ENCODE measurements around the gene HOXA9. TPM values are rescaled to one million over a fixed set of nuclear protein-coding genes. Genes with fewer than 3 reads are reported as not detected.

HOXA9 gene
- total and polyA plus RNA-seq, 2 of the 4 experiments (the other 2 are of a cell fraction), result 0.18 to 0.32 TPM

GRCh38 chr7:27202018-27202861 lies 36.9 kb upstream of the HOXA9 start:
- CTCF ChIA-PET, result no interaction called here
- no TSS peak for BruUV-seq (replicated peaks)
- no peak for TF ChIP-seq BHLHE40 (IDR thresholded peaks at IDR 0.05; ENCODE audit: low read depth, low read length)
- TF ChIP-seq, protein P1, sequence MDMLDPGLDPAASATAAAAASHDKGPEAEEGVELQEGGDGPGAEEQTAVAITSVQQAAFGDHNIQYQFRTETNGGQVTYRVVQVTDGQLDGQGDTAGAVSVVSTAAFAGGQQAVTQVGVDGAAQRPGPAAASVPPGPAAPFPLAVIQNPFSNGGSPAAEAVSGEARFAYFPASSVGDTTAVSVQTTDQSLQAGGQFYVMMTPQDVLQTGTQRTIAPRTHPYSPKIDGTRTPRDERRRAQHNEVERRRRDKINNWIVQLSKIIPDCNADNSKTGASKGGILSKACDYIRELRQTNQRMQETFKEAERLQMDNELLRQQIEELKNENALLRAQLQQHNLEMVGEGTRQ (IDR thresholded peaks at IDR 0.05; ENCODE audit: low read depth, low read length), result no peak
- no peak for TF ChIP-seq RFX5 (IDR thresholded peaks at IDR 0.05; ENCODE audit: low read depth, low read length)
- TF ChIP-seq POLR2A (IDR thresholded peaks at IDR 0.05; ENCODE audit: low read depth, low read length), result no peak
- no peak for TF ChIP-seq MAZ (IDR thresholded peaks at IDR 0.05; ENCODE audit: borderline replicate concordance, low read depth, low read length)
- no peak for TF ChIP-seq CEBPB (IDR thresholded peaks at IDR 0.05; ENCODE audit: low read depth, low read length)
- TF ChIP-seq CTCF (conservative IDR thresholded peaks at IDR 0.05; ENCODE audit: low read depth, low read length), result no peak
- no peak for TF ChIP-seq MAFK (IDR thresholded peaks at IDR 0.05; ENCODE audit: low read depth, low read length)
- no peak for TF ChIP-seq RCOR1 (IDR thresholded peaks at IDR 0.05; ENCODE audit: insufficient replicate concordance, low read length)
- TF ChIP-seq, protein P2, sequence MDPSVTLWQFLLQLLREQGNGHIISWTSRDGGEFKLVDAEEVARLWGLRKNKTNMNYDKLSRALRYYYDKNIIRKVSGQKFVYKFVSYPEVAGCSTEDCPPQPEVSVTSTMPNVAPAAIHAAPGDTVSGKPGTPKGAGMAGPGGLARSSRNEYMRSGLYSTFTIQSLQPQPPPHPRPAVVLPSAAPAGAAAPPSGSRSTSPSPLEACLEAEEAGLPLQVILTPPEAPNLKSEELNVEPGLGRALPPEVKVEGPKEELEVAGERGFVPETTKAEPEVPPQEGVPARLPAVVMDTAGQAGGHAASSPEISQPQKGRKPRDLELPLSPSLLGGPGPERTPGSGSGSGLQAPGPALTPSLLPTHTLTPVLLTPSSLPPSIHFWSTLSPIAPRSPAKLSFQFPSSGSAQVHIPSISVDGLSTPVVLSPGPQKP (IDR thresholded peaks at IDR 0.05; ENCODE audit: borderline replicate concordance, low read depth, low read length), result no peak
- TF ChIP-seq NFE2L2 (IDR thresholded peaks at IDR 0.05; ENCODE audit: low read depth, low read length), result no peak
- TF ChIP-seq CHD1 (IDR thresholded peaks at IDR 0.05; ENCODE audit: low read depth, low read length), result no peak
- no peak for TF ChIP-seq FOS (IDR thresholded peaks at IDR 0.05; ENCODE audit: low read depth, low read length)
- TF ChIP-seq RAD21 (IDR thresholded peaks at IDR 0.05; ENCODE audit: low read length), result no peak

More at GRCh38 chr7:27202018-27202861, 36.9 kb upstream of the HOXA9 start:
- no peak overlapping the region for H4K5ac ChIP-seq (ENCODE audit: low read depth, low read length)
- H2BK120ac ChIP-seq (ENCODE audit: low read depth, low read length), result no peak overlapping the region
- H2AFZ ChIP-seq (replicated peaks; ENCODE audit: low read length, poor library complexity), result no peak overlapping the region
- peaks cover 24% of the 10 kb centered on the region for H4K20me1 ChIP-seq (ENCODE audit: insufficient read depth, low read length)
- peaks cover 11% of the 10 kb centered on the region; the same call in 1 of the 2 replicates for H3K9me3 ChIP-seq (ENCODE audit: control insufficient read depth, insufficient read depth, low read length)
- WGBS, 2 experiments (ENCODE audit: extremely low coverage in 2 of 2, insufficient read length in 1 of 2), result 9% methylated on average over 8 of the region's 30 CpGs; no CpG with 5 or more reads in 1 of the 2 experiments
- H2BK15ac ChIP-seq (ENCODE audit: low read depth, low read length), result no peak overlapping the region
- ATAC-seq (ENCODE audit: low read depth) (no peak), DNase-seq (no peak)
- H2BK20ac ChIP-seq (ENCODE audit: low read depth, low read length), result no peak overlapping the region
- in situ Hi-C loops (cut with MboI; ENCODE audit: low sequenced_read_pairs), result loop anchor here (5.0 to 10.0 kb wide), 2 partner anchors 380 to 573 kb away; no protein-coding TSS in a partner anchor
- dilution Hi-C loops (cut with HindIII; ENCODE audit: low sequenced_read_pairs, unreplicated experiment), result no loop called here
- H3K4me2 ChIP-seq (ENCODE audit: low read depth, low read length), result no peak overlapping the region
- no peak overlapping the region for H2AK5ac ChIP-seq (ENCODE audit: low read depth, low read length)
- peaks cover 5% of the 10 kb centered on the region; the same call in 1 of the 2 replicates for H3K9me1 ChIP-seq (ENCODE audit: insufficient read depth, low read length)
- H3K27me3 ChIP-seq (ENCODE audit: control insufficient read depth, insufficient read depth, low read length), result peaks cover 96% of the 10 kb centered on the region
- 0 out of 2 replicates have a peak overlapping the region, but pooled peaks have one; percentile 8 for H3K23ac ChIP-seq (ENCODE audit: low read depth, low read length)
- peaks cover 2% of the 10 kb centered on the region; the same call in 1 of the 2 replicates for H3K4me1 ChIP-seq (ENCODE audit: control insufficient read depth, insufficient read depth, low read length)
- no peak overlapping the region for H2BK5ac ChIP-seq (ENCODE audit: low read depth, low read length, poor library complexity, severe bottlenecking)
- no peak overlapping the region for H4K91ac ChIP-seq (ENCODE audit: insufficient read depth, low read depth, low read length)
- no peak overlapping the region for H3K14ac ChIP-seq (replicated peaks; ENCODE audit: low read depth, low read length)
- no peak overlapping the region for H3K56ac ChIP-seq (ENCODE audit: extremely low read depth, insufficient read depth, low read length)
- H3K9ac ChIP-seq (ENCODE audit: low read depth, low read length), result no peak overlapping the region
- no peak overlapping the region for H3K4me3 ChIP-seq (ENCODE audit: insufficient read depth, low read depth, low read length)
- H3K36me3 ChIP-seq (ENCODE audit: control insufficient read depth, insufficient read depth, low read length), result no peaks in the 10 kb centered on the region
- H3K4ac ChIP-seq (ENCODE audit: low read depth, low read length), result no peak overlapping the region
- intact Hi-C loops (cut with micrococcal nuclease), result no loop called here
- no peak overlapping the region for H2AK9ac ChIP-seq (replicated peaks; ENCODE audit: low read depth, low read length, poor library complexity)
- POLR2A ChIA-PET (ENCODE audit: unreplicated experiment), result interaction anchor here (0.6 kb wide), 1 partner anchor 605 kb away, joined by 3 read pairs; no protein-coding TSS in a partner anchor
- H4K8ac ChIP-seq (ENCODE audit: low read depth in 2 of 2, low read length in 2 of 2), result no peak overlapping the region
- no peak overlapping the region for H3K27ac ChIP-seq (ENCODE audit: insufficient read depth, low read length)
- H3K79me1 ChIP-seq (ENCODE audit: low read depth in 1 of 2, low read length in 2 of 2), result no peaks in the 10 kb centered on the region
- no peak overlapping the region for H3K18ac ChIP-seq (ENCODE audit: low read depth, low read length)

Data from IMR-90 (cell line).